ENCODE measurements around the gene PXDN. TPM values are rescaled to one million over a fixed set of nuclear protein-coding genes. Genes with fewer than 3 reads are reported as not detected.

The PXDN gene
- total and polyA plus RNA-seq, 10 of the 15 experiments (the other 5 are each of a cell fraction or from before 2014, with no cell fraction given): 0.12 to 0.69 (median 0.23) TPM; not detected in 5

DNA sequence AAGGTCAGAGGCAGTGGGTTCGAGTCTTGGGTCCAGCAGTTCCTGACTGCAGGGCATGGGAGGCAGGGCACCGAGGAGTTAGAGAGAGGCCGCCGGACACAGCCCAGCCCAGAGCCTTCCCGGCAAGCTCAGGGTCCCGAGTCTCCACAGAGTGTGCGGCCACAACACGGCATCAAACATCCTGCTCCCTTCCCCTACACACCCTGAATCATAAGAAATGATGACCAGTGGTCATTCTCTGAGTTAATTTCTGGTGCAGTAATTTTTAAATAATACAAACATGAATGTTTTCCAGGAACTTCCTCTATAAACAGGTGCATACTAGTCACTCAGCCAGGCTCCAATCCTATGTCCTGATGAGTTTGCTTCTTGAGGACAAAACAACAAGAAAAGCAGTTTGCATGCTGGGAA, 118.0 kb downstream of the PXDN start:
- Histone ChIP-seq H3K4me2 (ENCODE audit: control insufficient read depth, insufficient read depth) (no peak overlapping the region), H2AFZ (ENCODE audit: control insufficient read depth, low read depth, low read length) (no peak overlapping the region), H3K36me3 (ENCODE audit: control insufficient read depth in 2 of 2, insufficient read depth in 2 of 2, low read length in 1 of 2) (no peaks in the 10 kb centered on the region), H4K20me1 (ENCODE audit: control insufficient read depth, insufficient read depth) (no peaks in the 10 kb centered on the region), H3K9me3 (replicated peaks; ENCODE audit: control insufficient read depth, insufficient read depth, low read length) (no peaks in the 10 kb centered on the region), H3K4me1 (ENCODE audit: control insufficient read depth, insufficient read depth, low read length) (no peaks in the 10 kb centered on the region), H3K4me3 (no peak overlapping the region), H3K9ac (ENCODE audit: control insufficient read depth, insufficient read depth, low read length) (no peak overlapping the region), H3K27ac (ENCODE audit: control insufficient read depth, insufficient read depth) (no peak overlapping the region), H3K79me2 (ENCODE audit: control insufficient read depth, insufficient read depth, low read length) (no peaks in the 10 kb centered on the region), H3K27me3 (replicated peaks in 1 of 2; ENCODE audit: control insufficient read depth in 2 of 2, insufficient read depth in 2 of 2, low read length in 1 of 2) (no peaks in the 10 kb centered on the region)
- SMC1A ChIA-PET (ENCODE audit: uncharacterized antibody, unreplicated experiment): no interaction called here
- BruUV-seq (replicated peaks): no TSS peak
- FAIRE-seq (no peak), DNase-seq (ENCODE audit: low read depth, low spot score) (no peak), ATAC-seq (no peak)
- WGBS (ENCODE audit: insufficient coverage, insufficient replicate concordance, low lambda C conversion rate, missing lambda C conversion rate): 53% methylated on average over 6 of the region's 8 CpGs
- POLR2A ChIA-PET: no interaction called here
- intact Hi-C loops (cut with micrococcal nuclease; ENCODE audit: unreplicated experiment) (no loop called here), in situ Hi-C loops (cut with MboI) (no loop called here)
- CTCF ChIA-PET: interaction anchor here (0.8 kb wide), 1 partner anchor 10 kb away, joined by 3 read pairs; no protein-coding TSS in a partner anchor
- RAD21 ChIA-PET (ENCODE audit: unreplicated experiment): no interaction called here
- TF ChIP-seq POLR2AphosphoS2 (IDR thresholded peaks at IDR 0.05; ENCODE audit: low read depth, low read length) (no peak), POLR2AphosphoS5 (IDR thresholded peaks at IDR 0.05; ENCODE audit: low read length) (no peak), CHD1 (IDR thresholded peaks at IDR 0.05; ENCODE audit: low read depth, low read length) (no peak), BHLHE40 (IDR thresholded peaks at IDR 0.05; ENCODE audit: borderline replicate concordance in 1 of 2, low read depth in 2 of 2, low read length in 1 of 2) (no peak), PAX5 (IDR thresholded peaks at IDR 0.05; ENCODE audit: borderline replicate concordance, low read depth, low read length) (no peak), BRCA1 (IDR thresholded peaks at IDR 0.05; ENCODE audit: low read depth, low read length) (no peak), ETV6 (conservative IDR thresholded peaks at IDR 0.05 in 1 of 2, IDR thresholded peaks at IDR 0.05 in 1 of 2; ENCODE audit: borderline replicate concordance in 1 of 2, low read depth in 1 of 2) (no peak), SREBF1 (IDR thresholded peaks at IDR 0.05; ENCODE audit: low read length) (no peak), SPI1 (IDR thresholded peaks at IDR 0.05; ENCODE audit: borderline replicate concordance, insufficient read depth, low read depth, low read length) (no peak), LARP7 (IDR thresholded peaks at IDR 0.05) (no peak), EED (IDR thresholded peaks at IDR 0.05; ENCODE audit: low read depth) (no peak), KAT2A (conservative IDR thresholded peaks at IDR 0.05; ENCODE audit: control insufficient read depth, low read depth, low read length) (no peak), NRF1 (conservative IDR thresholded peaks at IDR 0.05; ENCODE audit: low read depth, low read length) (no peak), TCF7 (IDR thresholded peaks at IDR 0.05; ENCODE audit: borderline replicate concordance) (no peak), KDM1A (IDR thresholded peaks at IDR 0.05; ENCODE audit: borderline replicate concordance) (no peak), RAD51 (IDR thresholded peaks at IDR 0.05) (no peak)
- TF ChIP-seq, protein P1, sequence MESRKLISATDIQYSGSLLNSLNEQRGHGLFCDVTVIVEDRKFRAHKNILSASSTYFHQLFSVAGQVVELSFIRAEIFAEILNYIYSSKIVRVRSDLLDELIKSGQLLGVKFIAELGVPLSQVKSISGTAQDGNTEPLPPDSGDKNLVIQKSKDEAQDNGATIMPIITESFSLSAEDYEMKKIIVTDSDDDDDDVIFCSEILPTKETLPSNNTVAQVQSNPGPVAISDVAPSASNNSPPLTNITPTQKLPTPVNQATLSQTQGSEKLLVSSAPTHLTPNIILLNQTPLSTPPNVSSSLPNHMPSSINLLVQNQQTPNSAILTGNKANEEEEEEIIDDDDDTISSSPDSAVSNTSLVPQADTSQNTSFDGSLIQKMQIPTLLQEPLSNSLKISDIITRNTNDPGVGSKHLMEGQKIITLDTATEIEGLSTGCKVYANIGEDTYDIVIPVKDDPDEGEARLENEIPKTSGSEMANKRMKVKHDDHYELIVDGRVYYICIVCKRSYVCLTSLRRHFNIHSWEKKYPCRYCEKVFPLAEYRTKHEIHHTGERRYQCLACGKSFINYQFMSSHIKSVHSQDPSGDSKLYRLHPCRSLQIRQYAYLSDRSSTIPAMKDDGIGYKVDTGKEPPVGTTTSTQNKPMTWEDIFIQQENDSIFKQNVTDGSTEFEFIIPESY (IDR thresholded peaks at IDR 0.05): no peak
- TF ChIP-seq, protein P2, sequence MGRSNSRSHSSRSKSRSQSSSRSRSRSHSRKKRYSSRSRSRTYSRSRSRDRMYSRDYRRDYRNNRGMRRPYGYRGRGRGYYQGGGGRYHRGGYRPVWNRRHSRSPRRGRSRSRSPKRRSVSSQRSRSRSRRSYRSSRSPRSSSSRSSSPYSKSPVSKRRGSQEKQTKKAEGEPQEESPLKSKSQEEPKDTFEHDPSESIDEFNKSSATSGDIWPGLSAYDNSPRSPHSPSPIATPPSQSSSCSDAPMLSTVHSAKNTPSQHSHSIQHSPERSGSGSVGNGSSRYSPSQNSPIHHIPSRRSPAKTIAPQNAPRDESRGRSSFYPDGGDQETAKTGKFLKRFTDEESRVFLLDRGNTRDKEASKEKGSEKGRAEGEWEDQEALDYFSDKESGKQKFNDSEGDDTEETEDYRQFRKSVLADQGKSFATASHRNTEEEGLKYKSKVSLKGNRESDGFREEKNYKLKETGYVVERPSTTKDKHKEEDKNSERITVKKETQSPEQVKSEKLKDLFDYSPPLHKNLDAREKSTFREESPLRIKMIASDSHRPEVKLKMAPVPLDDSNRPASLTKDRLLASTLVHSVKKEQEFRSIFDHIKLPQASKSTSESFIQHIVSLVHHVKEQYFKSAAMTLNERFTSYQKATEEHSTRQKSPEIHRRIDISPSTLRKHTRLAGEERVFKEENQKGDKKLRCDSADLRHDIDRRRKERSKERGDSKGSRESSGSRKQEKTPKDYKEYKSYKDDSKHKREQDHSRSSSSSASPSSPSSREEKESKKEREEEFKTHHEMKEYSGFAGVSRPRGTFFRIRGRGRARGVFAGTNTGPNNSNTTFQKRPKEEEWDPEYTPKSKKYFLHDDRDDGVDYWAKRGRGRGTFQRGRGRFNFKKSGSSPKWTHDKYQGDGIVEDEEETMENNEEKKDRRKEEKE (IDR thresholded peaks at IDR 0.05): no peak
- TF ChIP-seq, protein P3, sequence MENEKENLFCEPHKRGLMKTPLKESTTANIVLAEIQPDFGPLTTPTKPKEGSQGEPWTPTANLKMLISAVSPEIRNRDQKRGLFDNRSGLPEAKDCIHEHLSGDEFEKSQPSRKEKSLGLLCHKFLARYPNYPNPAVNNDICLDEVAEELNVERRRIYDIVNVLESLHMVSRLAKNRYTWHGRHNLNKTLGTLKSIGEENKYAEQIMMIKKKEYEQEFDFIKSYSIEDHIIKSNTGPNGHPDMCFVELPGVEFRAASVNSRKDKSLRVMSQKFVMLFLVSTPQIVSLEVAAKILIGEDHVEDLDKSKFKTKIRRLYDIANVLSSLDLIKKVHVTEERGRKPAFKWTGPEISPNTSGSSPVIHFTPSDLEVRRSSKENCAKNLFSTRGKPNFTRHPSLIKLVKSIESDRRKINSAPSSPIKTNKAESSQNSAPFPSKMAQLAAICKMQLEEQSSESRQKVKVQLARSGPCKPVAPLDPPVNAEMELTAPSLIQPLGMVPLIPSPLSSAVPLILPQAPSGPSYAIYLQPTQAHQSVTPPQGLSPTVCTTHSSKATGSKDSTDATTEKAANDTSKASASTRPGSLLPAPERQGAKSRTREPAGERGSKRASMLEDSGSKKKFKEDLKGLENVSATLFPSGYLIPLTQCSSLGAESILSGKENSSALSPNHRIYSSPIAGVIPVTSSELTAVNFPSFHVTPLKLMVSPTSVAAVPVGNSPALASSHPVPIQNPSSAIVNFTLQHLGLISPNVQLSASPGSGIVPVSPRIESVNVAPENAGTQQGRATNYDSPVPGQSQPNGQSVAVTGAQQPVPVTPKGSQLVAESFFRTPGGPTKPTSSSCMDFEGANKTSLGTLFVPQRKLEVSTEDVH (IDR thresholded peaks at IDR 0.05; ENCODE audit: low read depth, partially characterized antibody): no peak

Measured in GM12878 (cell line).